Activated effector memory CD4-positive, alpha-beta T cell treated with Interleukin-2 at 50 U/mL for 16 hours (primary cell): ENCODE data around the gene PAGE5.

Experiments
- DNase-seq: peaks from one replicate; pipeline ENCODE4 v3.0.0-alpha.2; 2020

The PAGE5 gene

GRCh38 chrX:55220119-55220794 lies at the start of gene PAGE5:
PAGE5 (plus strand) TSS chrX:55220346; CDS start chrX:55221383, 1,037 bp downstream.
- no peak for DNase-seq

- no peak for DNase-seq
These were observed 32.9 kb upstream of the PAGE5 start for GRCh38 chrX:55187281-55187680.

- no peak for DNase-seq
These were observed 23.5 kb upstream of the PAGE5 start for GRCh38 chrX:55196688-55197087.

GRCh38 chrX:55201930-55202579 lies 18.1 kb upstream of the PAGE5 start:
- DNase-seq, result no peak

GRCh38 chrX:55206162-55206941 lies 13.8 kb upstream of the PAGE5 start:
- no peak for DNase-seq

GRCh38 chrX:55210931-55211677 lies 9.0 kb upstream of the PAGE5 start:
- DNase-seq, result no peak

GRCh38 chrX:55213381-55213780 lies 6.8 kb upstream of the PAGE5 start:
- DNase-seq, result no peak

- DNase-seq, result no peak
These were observed 20.7 kb downstream of the PAGE5 start for GRCh38 chrX:55240788-55241340.

- DNase-seq, result no peak
These were observed 33.4 kb downstream of the PAGE5 start for GRCh38 chrX:55253528-55253927.

GRCh38 chrX:55260806-55261205 lies 40.7 kb downstream of the PAGE5 start:
- no peak for DNase-seq

- DNase-seq, result no peak
These were observed 44.7 kb downstream of the PAGE5 start, which contains the start of gene PAGE3 for GRCh38 chrX:55264816-55265215. PAGE3 (minus strand) TSS chrX:55264916; CDS start chrX:55263903, 1,013 bp downstream.
